ENCODE measurements around the gene CBLN2. TPM values are rescaled to one million over a fixed set of nuclear protein-coding genes. Genes with fewer than 3 reads are reported as not detected.

CBLN2 gene
- total and polyA plus RNA-seq, 2 experiments from 2014 or later = not detected

DNA sequence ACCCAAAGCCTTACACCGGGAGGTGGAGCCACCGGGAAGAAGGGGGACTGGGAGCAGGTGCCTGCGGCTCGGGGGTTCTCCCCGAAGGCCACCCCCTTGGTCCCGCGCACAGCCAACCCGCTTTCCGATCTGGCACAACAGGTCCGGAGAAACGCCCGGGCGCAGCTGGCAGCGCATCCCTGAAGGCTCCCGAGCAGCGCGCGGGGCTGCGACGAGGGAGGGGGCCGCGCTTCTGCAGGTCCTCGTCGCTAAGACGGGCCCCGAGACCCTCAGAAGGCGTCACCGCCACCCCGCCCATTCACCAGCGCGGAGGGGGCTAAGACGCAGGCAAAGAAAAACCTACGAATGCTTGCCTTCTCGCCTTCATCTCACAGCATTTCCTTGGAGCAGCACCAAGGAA, 1.8 kb downstream of the CBLN2 start:
- H3K27me3 Mint-ChIP-seq (ENCODE audit: insufficient read depth, low read depth, poor library complexity) = peaks cover 11% of the 10 kb centered on the region
- H3K4me2 ChIP-seq = no peak overlapping the region; the same call in 1 of the 2 replicates
- H3K9me2 ChIP-seq (ENCODE audit: insufficient read depth) = no peaks in the 10 kb centered on the region
- no peaks in the 10 kb centered on the region for H3K4me1 ChIP-seq (ENCODE audit: insufficient read depth)
- H3K27ac Mint-ChIP-seq = no peak overlapping the region
- H3K4me3 ChIP-seq = peak overlapping the region; percentile 38; the same call in 1 of the 2 replicates
- no peak overlapping the region for H2AFZ ChIP-seq
- H3K79me2 ChIP-seq (replicated peaks; ENCODE audit: insufficient read depth) = no peaks in the 10 kb centered on the region
- TF ChIP-seq, protein P1, sequence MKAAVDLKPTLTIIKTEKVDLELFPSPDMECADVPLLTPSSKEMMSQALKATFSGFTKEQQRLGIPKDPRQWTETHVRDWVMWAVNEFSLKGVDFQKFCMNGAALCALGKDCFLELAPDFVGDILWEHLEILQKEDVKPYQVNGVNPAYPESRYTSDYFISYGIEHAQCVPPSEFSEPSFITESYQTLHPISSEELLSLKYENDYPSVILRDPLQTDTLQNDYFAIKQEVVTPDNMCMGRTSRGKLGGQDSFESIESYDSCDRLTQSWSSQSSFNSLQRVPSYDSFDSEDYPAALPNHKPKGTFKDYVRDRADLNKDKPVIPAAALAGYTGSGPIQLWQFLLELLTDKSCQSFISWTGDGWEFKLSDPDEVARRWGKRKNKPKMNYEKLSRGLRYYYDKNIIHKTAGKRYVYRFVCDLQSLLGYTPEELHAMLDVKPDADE (IDR thresholded peaks at IDR 0.05) = no peak
- no peak for TF ChIP-seq ZNF331 (CRISPR knock-in tag; IDR thresholded peaks at IDR 0.05; ENCODE audit: low read depth)
- TF ChIP-seq EZH2 (IDR thresholded peaks at IDR 0.05; ENCODE audit: low read depth, unreplicated experiment) = no peak
- TF ChIP-seq STAT1 (IDR thresholded peaks at IDR 0.05; ENCODE audit: unreplicated experiment) = no peak
- TF ChIP-seq, protein P2, sequence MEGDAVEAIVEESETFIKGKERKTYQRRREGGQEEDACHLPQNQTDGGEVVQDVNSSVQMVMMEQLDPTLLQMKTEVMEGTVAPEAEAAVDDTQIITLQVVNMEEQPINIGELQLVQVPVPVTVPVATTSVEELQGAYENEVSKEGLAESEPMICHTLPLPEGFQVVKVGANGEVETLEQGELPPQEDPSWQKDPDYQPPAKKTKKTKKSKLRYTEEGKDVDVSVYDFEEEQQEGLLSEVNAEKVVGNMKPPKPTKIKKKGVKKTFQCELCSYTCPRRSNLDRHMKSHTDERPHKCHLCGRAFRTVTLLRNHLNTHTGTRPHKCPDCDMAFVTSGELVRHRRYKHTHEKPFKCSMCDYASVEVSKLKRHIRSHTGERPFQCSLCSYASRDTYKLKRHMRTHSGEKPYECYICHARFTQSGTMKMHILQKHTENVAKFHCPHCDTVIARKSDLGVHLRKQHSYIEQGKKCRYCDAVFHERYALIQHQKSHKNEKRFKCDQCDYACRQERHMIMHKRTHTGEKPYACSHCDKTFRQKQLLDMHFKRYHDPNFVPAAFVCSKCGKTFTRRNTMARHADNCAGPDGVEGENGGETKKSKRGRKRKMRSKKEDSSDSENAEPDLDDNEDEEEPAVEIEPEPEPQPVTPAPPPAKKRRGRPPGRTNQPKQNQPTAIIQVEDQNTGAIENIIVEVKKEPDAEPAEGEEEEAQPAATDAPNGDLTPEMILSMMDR (conservative IDR thresholded peaks at IDR 0.05; ENCODE audit: low read depth in 2 of 2) = no peak
- no peak for TF ChIP-seq NANOG (IDR thresholded peaks at IDR 0.05; ENCODE audit: borderline replicate concordance)
- no peak for TF ChIP-seq JUNB (IDR thresholded peaks at IDR 0.05; ENCODE audit: unreplicated experiment)
- TF ChIP-seq, protein P3, sequence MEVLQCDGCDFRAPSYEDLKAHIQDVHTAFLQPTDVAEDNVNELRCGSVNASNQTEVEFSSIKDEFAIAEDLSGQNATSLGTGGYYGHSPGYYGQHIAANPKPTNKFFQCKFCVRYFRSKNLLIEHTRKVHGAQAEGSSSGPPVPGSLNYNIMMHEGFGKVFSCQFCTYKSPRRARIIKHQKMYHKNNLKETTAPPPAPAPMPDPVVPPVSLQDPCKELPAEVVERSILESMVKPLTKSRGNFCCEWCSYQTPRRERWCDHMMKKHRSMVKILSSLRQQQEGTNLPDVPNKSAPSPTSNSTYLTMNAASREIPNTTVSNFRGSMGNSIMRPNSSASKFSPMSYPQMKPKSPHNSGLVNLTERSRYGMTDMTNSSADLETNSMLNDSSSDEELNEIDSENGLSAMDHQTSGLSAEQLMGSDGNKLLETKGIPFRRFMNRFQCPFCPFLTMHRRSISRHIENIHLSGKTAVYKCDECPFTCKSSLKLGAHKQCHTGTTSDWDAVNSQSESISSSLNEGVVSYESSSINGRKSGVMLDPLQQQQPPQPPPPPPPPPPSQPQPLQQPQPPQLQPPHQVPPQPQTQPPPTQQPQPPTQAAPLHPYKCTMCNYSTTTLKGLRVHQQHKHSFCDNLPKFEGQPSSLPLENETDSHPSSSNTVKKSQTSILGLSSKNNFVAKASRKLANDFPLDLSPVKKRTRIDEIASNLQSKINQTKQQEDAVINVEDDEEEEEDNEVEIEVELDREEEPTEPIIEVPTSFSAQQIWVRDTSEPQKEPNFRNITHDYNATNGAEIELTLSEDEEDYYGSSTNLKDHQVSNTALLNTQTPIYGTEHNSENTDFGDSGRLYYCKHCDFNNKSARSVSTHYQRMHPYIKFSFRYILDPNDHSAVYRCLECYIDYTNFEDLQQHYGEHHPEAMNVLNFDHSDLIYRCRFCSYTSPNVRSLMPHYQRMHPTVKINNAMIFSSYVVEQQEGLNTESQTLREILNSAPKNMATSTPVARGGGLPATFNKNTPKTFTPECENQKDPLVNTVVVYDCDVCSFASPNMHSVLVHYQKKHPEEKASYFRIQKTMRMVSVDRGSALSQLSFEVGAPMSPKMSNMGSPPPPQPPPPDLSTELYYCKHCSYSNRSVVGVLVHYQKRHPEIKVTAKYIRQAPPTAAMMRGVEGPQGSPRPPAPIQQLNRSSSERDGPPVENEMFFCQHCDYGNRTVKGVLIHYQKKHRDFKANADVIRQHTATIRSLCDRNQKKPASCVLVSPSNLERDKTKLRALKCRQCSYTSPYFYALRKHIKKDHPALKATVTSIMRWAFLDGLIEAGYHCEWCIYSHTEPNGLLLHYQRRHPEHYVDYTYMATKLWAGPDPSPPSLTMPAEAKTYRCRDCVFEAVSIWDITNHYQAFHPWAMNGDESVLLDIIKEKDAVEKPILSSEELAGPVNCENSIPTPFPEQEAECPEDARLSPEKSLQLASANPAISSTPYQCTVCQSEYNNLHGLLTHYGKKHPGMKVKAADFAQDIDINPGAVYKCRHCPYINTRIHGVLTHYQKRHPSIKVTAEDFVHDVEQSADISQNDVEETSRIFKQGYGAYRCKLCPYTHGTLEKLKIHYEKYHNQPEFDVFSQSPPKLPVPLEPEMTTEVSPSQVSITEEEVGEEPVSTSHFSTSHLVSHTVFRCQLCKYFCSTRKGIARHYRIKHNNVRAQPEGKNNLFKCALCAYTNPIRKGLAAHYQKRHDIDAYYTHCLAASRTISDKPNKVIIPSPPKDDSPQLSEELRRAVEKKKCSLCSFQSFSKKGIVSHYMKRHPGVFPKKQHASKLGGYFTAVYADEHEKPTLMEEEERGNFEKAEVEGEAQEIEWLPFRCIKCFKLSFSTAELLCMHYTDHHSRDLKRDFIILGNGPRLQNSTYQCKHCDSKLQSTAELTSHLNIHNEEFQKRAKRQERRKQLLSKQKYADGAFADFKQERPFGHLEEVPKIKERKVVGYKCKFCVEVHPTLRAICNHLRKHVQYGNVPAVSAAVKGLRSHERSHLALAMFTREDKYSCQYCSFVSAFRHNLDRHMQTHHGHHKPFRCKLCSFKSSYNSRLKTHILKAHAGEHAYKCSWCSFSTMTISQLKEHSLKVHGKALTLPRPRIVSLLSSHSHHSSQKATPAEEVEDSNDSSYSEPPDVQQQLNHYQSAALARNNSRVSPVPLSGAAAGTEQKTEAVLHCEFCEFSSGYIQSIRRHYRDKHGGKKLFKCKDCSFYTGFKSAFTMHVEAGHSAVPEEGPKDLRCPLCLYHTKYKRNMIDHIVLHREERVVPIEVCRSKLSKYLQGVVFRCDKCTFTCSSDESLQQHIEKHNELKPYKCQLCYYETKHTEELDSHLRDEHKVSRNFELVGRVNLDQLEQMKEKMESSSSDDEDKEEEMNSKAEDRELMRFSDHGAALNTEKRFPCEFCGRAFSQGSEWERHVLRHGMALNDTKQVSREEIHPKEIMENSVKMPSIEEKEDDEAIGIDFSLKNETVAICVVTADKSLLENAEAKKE (CRISPR knock-in tag; IDR thresholded peaks at IDR 0.05) = no peak
- TF ChIP-seq EZH2phosphoT487 (IDR thresholded peaks at IDR 0.05; ENCODE audit: unreplicated experiment) = no peak
- TF ChIP-seq ZNF114 (CRISPR knock-in tag; IDR thresholded peaks at IDR 0.05) = no peak
- no peak for TF ChIP-seq POLR2AphosphoS5 (IDR thresholded peaks at IDR 0.05; ENCODE audit: low read depth)
- TF ChIP-seq, protein P4, sequence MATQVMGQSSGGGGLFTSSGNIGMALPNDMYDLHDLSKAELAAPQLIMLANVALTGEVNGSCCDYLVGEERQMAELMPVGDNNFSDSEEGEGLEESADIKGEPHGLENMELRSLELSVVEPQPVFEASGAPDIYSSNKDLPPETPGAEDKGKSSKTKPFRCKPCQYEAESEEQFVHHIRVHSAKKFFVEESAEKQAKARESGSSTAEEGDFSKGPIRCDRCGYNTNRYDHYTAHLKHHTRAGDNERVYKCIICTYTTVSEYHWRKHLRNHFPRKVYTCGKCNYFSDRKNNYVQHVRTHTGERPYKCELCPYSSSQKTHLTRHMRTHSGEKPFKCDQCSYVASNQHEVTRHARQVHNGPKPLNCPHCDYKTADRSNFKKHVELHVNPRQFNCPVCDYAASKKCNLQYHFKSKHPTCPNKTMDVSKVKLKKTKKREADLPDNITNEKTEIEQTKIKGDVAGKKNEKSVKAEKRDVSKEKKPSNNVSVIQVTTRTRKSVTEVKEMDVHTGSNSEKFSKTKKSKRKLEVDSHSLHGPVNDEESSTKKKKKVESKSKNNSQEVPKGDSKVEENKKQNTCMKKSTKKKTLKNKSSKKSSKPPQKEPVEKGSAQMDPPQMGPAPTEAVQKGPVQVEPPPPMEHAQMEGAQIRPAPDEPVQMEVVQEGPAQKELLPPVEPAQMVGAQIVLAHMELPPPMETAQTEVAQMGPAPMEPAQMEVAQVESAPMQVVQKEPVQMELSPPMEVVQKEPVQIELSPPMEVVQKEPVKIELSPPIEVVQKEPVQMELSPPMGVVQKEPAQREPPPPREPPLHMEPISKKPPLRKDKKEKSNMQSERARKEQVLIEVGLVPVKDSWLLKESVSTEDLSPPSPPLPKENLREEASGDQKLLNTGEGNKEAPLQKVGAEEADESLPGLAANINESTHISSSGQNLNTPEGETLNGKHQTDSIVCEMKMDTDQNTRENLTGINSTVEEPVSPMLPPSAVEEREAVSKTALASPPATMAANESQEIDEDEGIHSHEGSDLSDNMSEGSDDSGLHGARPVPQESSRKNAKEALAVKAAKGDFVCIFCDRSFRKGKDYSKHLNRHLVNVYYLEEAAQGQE (IDR thresholded peaks at IDR 0.05; ENCODE audit: unreplicated experiment) = no peak
- no peaks in the 10 kb centered on the region for H3F3A ChIP-seq (replicated peaks; ENCODE audit: low read depth)
- DNase-seq (ENCODE audit: low spot score) = no peak
- H3K36me3 ChIP-seq (ENCODE audit: insufficient read depth) = peaks cover 3% of the 10 kb centered on the region; the same call in 1 of the 2 replicates
- H3K27ac ChIP-seq (ENCODE audit: low read depth) = no peak overlapping the region
- no peak for ATAC-seq
- H3K27me3 ChIP-seq (ENCODE audit: insufficient read depth) = peaks cover 58% of the 10 kb centered on the region
- no peak overlapping the region for H3K4me3 Mint-ChIP-seq
- no peaks in the 10 kb centered on the region for H4K20me1 ChIP-seq (replicated peaks; ENCODE audit: insufficient read depth)
- peaks cover 30% of the 10 kb centered on the region for H3K36me3 Mint-ChIP-seq (ENCODE audit: low read depth)
- no peaks in the 10 kb centered on the region for H3K4me1 Mint-ChIP-seq
- H3K9me3 Mint-ChIP-seq = peaks cover 85% of the 10 kb centered on the region

Data from GM23338 (cell line).